ENCODE data around the gene PRCD.
"Not testable (repeated sequence)": the region's sequence is repeated elsewhere in the genome, so short reads cannot be mapped to it uniquely, and the experiment has no call there.

PRCD gene

DNA sequence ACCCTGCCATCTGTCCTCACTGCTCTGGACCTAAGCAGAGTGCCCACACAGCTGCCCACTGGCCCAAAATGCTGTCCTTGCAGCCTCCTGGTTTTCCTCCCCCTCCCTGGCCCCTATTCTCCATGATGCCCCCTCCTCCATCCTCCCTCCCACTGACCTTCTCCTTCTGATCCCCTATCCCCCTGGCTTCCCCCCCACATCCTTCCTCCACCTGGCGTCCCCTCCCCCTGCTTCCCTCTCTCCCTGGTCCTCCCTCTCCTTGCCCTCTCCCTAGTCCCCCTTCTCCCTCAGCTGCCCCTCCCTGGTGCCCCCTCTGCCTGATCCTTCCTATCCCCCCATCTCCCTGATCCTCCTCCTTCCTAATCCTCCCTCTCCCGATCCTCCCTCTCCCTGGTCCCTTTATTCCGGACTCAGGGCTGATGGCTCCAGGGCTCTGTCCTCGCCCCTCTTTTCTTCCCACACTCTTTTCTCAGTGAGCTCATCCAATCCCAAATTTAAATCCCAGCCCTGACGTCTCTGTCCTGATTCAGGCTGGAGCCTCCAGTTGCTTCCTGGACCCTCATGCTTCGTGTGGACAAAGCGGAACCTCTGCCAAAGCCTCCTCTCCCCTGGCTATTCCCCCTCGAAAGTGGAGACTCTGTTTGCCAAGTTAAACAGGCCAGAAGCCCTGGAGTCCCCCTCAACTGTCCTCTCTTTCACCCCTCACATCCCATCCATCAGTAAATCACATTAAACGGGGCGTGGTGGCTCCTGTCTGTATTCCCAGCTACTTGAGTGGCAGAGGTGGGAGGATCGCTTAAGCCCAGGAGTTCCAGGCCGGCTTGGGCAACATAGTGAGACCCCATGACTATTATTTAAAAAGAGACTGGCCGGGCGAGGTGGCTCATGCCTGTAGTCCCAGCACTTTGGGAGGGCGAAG, 20.5 kb upstream of the PRCD start:
- TF ChIP-seq, protein P1, sequence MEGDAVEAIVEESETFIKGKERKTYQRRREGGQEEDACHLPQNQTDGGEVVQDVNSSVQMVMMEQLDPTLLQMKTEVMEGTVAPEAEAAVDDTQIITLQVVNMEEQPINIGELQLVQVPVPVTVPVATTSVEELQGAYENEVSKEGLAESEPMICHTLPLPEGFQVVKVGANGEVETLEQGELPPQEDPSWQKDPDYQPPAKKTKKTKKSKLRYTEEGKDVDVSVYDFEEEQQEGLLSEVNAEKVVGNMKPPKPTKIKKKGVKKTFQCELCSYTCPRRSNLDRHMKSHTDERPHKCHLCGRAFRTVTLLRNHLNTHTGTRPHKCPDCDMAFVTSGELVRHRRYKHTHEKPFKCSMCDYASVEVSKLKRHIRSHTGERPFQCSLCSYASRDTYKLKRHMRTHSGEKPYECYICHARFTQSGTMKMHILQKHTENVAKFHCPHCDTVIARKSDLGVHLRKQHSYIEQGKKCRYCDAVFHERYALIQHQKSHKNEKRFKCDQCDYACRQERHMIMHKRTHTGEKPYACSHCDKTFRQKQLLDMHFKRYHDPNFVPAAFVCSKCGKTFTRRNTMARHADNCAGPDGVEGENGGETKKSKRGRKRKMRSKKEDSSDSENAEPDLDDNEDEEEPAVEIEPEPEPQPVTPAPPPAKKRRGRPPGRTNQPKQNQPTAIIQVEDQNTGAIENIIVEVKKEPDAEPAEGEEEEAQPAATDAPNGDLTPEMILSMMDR (conservative IDR thresholded peaks at IDR 0.05): no peak
- H3K27ac ChIP-seq: no peak overlapping the region

- TF ChIP-seq, protein P1 (conservative IDR thresholded peaks at IDR 0.05): no peak
- H3K27ac ChIP-seq: no peak overlapping the region
Observed at GRCh38 chr17:76521262-76521661, 18.6 kb upstream of the PRCD start.

GRCh38 chr17:76521683-76522082, 18.2 kb upstream of the PRCD start:
- H3K27ac ChIP-seq: not testable (repeated sequence)

- no peak overlapping the region for H3K27ac ChIP-seq
- TF ChIP-seq, protein P1 (conservative IDR thresholded peaks at IDR 0.05): peak; percentile 100
Observed at GRCh38 chr17:76523084-76524037, 16.5 kb upstream of the PRCD start.

- peak overlapping the region; percentile 56 for H3K27ac ChIP-seq
Observed at GRCh38 chr17:76524598-76525512, 15.0 kb upstream of the PRCD start.

GRCh38 chr17:76525513-76525833, 14.4 kb upstream of the PRCD start:
- H3K27ac ChIP-seq: peak overlapping the region; percentile 56; the same call in 1 of the 2 replicates

More at GRCh38 chr17:76524598-76525512, 15.0 kb upstream of the PRCD start:
- TF ChIP-seq, protein P1 (conservative IDR thresholded peaks at IDR 0.05): no peak

DNA sequence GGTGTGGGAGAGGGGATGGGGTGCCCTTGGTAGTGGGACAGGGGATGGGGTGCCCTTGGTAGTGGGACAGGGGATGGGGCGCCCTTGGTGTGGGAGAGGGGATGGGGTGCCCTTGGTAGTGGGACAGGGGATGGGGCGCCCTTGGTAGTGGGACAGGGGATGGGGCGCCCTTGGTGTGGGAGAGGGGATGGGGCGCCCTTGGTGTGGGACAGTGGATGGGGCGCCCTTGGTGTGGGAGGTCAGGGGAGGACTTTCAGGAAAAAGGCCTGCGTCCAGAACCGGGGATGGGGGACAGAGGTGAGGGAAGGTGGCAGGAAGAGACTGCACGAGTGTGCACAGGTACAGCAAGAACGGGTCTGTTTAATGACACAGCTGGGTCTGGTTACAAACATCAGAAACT, 12.8 kb upstream of the PRCD start:
- H3K27ac ChIP-seq: not testable (repeated sequence)

DNA sequence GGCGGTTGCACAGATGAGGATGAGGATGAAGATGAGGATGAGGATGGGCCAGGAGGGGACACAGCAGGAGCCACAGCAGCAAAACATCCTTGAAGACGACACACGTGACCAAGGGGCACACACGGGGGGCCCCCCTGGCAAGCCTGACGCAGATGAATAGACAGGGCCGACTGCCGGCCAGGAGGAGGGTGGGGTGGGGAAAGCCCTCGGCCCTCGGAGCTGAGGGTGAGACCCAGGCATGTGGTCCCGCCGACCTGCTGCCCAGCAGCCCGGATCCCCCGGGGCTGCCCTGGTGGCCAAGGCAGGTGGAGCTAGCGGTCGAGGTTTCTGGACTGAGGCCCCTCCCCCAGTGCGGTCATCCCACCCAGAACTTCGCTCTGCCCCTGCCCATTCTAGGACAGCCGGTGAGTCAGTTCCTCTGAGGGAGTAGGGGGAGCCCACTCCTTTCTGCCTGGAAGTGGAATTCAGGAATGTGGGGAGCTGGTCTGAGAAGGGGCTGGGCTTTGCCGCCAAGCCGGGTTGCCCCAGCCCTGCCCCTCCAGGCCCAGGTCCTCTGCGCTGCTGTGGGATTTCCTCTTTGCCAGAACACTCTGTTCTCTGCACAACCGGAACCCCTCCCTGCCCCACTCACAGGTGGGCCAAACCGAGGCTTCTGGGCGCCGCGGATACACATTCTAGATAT, 12.3 kb upstream of the PRCD start:
- TF ChIP-seq, protein P1 (conservative IDR thresholded peaks at IDR 0.05): no peak
- H3K27ac ChIP-seq: no peak overlapping the region
